ENCODE results near the gene SEPHS1. TPM values are rescaled to one million over a fixed set of nuclear protein-coding genes. Genes with fewer than 3 reads are reported as not detected.

SEPHS1 gene
- total and polyA plus RNA-seq, 2 donors (not counting 3 experiments of a cell fraction or from before 2014, with no cell fraction given): 40.6 to 55.4 TPM

GRCh38 chr10:13337128-13337826, 10.8 kb downstream of the SEPHS1 start:
- Histone ChIP-seq H3K36me3 (ENCODE audit: control insufficient read depth in 2 of 2, extremely low read depth in 1 of 2, insufficient read depth in 2 of 2, low read length in 2 of 2) (peaks cover 8 to 13% of the 10 kb centered on the region in 2 experiments), H3K4me2 (ENCODE audit: insufficient read depth, low read length) (no peak overlapping the region), H3K4me1 (ENCODE audit: control insufficient read depth, extremely low read depth, insufficient read depth, low read length) (no peaks in the 10 kb centered on the region), H3K4me3 (replicated peaks in 1 of 3; ENCODE audit: insufficient read depth in 1 of 3, low read depth in 1 of 3, low read length in 3 of 3) (no peak overlapping the region), H3K9me1 (replicated peaks; ENCODE audit: control insufficient read depth, extremely low read depth, insufficient read depth, low read length) (no peaks in the 10 kb centered on the region), H3K9ac (replicated peaks; ENCODE audit: extremely low read depth, insufficient read depth, low read length) (no peak overlapping the region), H2AFZ (ENCODE audit: low read depth, low read length) (no peak overlapping the region), H3K9me3 (replicated peaks; ENCODE audit: control insufficient read depth, insufficient read depth, low read length) (no peaks in the 10 kb centered on the region), H3K27ac (ENCODE audit: insufficient read depth, low read depth, low read length) (no peak overlapping the region), H3K27me3 (ENCODE audit: control insufficient read depth in 2 of 2, insufficient read depth in 2 of 2, low read length in 2 of 2) (no peaks in the 10 kb centered on the region), H3K79me2 (ENCODE audit: control insufficient read depth, insufficient read depth, low read length) (peaks cover 16% of the 10 kb centered on the region), H4K20me1 (replicated peaks; ENCODE audit: control insufficient read depth, extremely low read depth, insufficient read depth, low read length) (no peaks in the 10 kb centered on the region)
- FAIRE-seq: no peak
- CTCF ChIA-PET: no interaction called here
- BruUV-seq (replicated peaks): no TSS peak
- no peak for DNase-seq (ENCODE audit: low read depth, low spot score)
- dilution Hi-C loops (cut with MboI; ENCODE audit: extremely low pct_ligation_motif_present, low sequenced_read_pairs): no loop called here
- POLR2A ChIA-PET: no interaction called here
- TF ChIP-seq, protein P1, sequence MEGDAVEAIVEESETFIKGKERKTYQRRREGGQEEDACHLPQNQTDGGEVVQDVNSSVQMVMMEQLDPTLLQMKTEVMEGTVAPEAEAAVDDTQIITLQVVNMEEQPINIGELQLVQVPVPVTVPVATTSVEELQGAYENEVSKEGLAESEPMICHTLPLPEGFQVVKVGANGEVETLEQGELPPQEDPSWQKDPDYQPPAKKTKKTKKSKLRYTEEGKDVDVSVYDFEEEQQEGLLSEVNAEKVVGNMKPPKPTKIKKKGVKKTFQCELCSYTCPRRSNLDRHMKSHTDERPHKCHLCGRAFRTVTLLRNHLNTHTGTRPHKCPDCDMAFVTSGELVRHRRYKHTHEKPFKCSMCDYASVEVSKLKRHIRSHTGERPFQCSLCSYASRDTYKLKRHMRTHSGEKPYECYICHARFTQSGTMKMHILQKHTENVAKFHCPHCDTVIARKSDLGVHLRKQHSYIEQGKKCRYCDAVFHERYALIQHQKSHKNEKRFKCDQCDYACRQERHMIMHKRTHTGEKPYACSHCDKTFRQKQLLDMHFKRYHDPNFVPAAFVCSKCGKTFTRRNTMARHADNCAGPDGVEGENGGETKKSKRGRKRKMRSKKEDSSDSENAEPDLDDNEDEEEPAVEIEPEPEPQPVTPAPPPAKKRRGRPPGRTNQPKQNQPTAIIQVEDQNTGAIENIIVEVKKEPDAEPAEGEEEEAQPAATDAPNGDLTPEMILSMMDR (IDR thresholded peaks at IDR 0.05; ENCODE audit: extremely low read depth in 1 of 2, insufficient read depth in 1 of 2, low read depth in 1 of 2, low read length in 2 of 2): no peak
- TF ChIP-seq, protein P2, sequence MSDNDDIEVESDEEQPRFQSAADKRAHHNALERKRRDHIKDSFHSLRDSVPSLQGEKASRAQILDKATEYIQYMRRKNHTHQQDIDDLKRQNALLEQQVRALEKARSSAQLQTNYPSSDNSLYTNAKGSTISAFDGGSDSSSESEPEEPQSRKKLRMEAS (IDR thresholded peaks at IDR 0.05; ENCODE audit: insufficient read depth, insufficient read length): no peak
- TF ChIP-seq FOS (IDR thresholded peaks at IDR 0.05; ENCODE audit: borderline replicate concordance, insufficient read depth, low read length): no peak
- intact Hi-C loops (cut with micrococcal nuclease): no loop called here

- BruUV-seq (replicated peaks): no TSS peak
These were observed 12.2 kb downstream of the SEPHS1 start for GRCh38 chr10:13335881-13336280.

More at GRCh38 chr10:13335881-13336280, 12.2 kb downstream of the SEPHS1 start:
- peaks cover 13% of the 10 kb centered on the region for H3K79me2 ChIP-seq (ENCODE audit: control insufficient read depth, insufficient read depth, low read length)
- intact Hi-C loops (cut with micrococcal nuclease) (no loop called here), dilution Hi-C loops (cut with MboI; ENCODE audit: extremely low pct_ligation_motif_present, low sequenced_read_pairs) (no loop called here)
- H3K27ac ChIP-seq (ENCODE audit: insufficient read depth, low read depth, low read length): no peak overlapping the region
- TF ChIP-seq POLR2A (IDR thresholded peaks at IDR 0.05; ENCODE audit: low read depth, low read length) (no peak), EZH2 (IDR thresholded peaks at IDR 0.05; ENCODE audit: borderline replicate concordance, low read depth, low read length, severe bottlenecking) (no peak), JUN (IDR thresholded peaks at IDR 0.05; ENCODE audit: borderline replicate concordance, insufficient read depth, insufficient read length, low read depth) (no peak), MYC (IDR thresholded peaks at IDR 0.05; ENCODE audit: low read depth, low read length) (no peak), POLR2AphosphoS5 (IDR thresholded peaks at IDR 0.05; ENCODE audit: insufficient read depth, low read depth, low read length) (no peak), GATA2 (IDR thresholded peaks at IDR 0.05; ENCODE audit: insufficient read depth, insufficient read length, low read depth, low read length) (no peak), FOS (IDR thresholded peaks at IDR 0.05; ENCODE audit: borderline replicate concordance, insufficient read depth, low read length) (no peak)
- TF ChIP-seq, protein P1 (IDR thresholded peaks at IDR 0.05; ENCODE audit: extremely low read depth in 1 of 2, insufficient read depth in 1 of 2, low read depth in 1 of 2, low read length in 2 of 2): no peak
- TF ChIP-seq, protein P2 (IDR thresholded peaks at IDR 0.05; ENCODE audit: insufficient read depth, insufficient read length): no peak
- H3K36me3 ChIP-seq (ENCODE audit: control insufficient read depth in 2 of 2, extremely low read depth in 1 of 2, insufficient read depth in 2 of 2, low read length in 2 of 2): peaks cover 11 to 15% of the 10 kb centered on the region in 2 experiments
- DNase-seq (ENCODE audit: low read depth, low spot score) (no peak), FAIRE-seq (no peak)
- H3K9ac ChIP-seq (replicated peaks; ENCODE audit: extremely low read depth, insufficient read depth, low read length): no peak overlapping the region
- H3K9me3 ChIP-seq (replicated peaks; ENCODE audit: control insufficient read depth, insufficient read depth, low read length): no peaks in the 10 kb centered on the region
- no peaks in the 10 kb centered on the region for H3K4me1 ChIP-seq (ENCODE audit: control insufficient read depth, extremely low read depth, insufficient read depth, low read length)
- H3K27me3 ChIP-seq (ENCODE audit: control insufficient read depth in 2 of 2, insufficient read depth in 2 of 2, low read length in 2 of 2): no peaks in the 10 kb centered on the region
- ChIA-PET POLR2A (no interaction called here), CTCF (no interaction called here)
- no peak overlapping the region for H3K4me2 ChIP-seq (ENCODE audit: insufficient read depth, low read length)
- H3K4me3 ChIP-seq (replicated peaks in 1 of 3; ENCODE audit: insufficient read depth in 1 of 3, low read depth in 1 of 3, low read length in 3 of 3): no peak overlapping the region
- H2AFZ ChIP-seq (ENCODE audit: low read depth, low read length): no peak overlapping the region
- no peaks in the 10 kb centered on the region for H4K20me1 ChIP-seq (replicated peaks; ENCODE audit: control insufficient read depth, extremely low read depth, insufficient read depth, low read length)
- H3K9me1 ChIP-seq (replicated peaks; ENCODE audit: control insufficient read depth, extremely low read depth, insufficient read depth, low read length): no peaks in the 10 kb centered on the region

All from endothelial cell of umbilical vein (primary cell).